HG03095 (cell line): ENCODE measurements around the gene SERP2.

Experiments
- ATAC-seq: cut with Tn5 transposase; IDR thresholded peaks from one replicate; pipeline ENCODE4 v1.9.1; 2021; ENCODE audit warnings: moderate library complexity; ENCODE audit not compliant: unreplicated experiment

SERP2 gene

DNA sequence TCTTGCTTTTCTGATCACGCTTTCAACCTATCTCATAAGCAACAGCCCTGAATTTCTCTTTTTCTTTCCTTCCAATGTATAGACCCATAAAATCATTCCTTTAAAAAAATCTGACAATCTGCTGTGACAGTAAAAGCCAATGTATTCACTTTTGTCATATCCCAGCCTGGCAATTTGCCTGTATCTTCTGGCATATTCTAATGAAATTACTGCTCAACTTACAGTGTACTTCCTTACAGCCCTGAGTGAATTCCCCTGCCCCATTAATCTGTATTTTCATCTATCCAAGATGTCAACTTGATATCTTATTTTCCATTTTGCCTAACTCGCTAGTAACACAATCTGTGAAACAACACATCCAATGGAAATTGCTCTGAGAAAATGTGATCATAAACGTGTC is 18.0 kb upstream of the SERP2 start:
- ATAC-seq: no peak

DNA sequence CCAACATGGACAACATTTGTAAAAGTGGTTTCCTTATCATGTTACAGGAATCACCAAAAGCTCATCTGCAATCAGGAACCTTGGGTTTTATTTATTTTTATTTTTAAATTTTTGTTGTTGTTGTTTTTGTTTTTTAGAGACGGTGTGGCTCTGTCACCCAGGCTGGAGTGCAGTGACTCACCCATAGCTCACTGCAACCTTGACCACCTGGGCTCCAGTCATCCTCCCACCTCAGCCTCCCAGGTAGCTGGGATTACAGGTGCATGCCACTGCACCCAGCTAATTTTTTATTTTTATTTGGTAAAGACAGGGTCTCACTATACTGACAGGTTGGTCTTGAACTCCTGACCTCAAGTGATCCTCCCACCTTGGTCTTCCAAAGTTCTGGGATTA is 13.6 kb upstream of the SERP2 start:
- ATAC-seq: no peak

DNA sequence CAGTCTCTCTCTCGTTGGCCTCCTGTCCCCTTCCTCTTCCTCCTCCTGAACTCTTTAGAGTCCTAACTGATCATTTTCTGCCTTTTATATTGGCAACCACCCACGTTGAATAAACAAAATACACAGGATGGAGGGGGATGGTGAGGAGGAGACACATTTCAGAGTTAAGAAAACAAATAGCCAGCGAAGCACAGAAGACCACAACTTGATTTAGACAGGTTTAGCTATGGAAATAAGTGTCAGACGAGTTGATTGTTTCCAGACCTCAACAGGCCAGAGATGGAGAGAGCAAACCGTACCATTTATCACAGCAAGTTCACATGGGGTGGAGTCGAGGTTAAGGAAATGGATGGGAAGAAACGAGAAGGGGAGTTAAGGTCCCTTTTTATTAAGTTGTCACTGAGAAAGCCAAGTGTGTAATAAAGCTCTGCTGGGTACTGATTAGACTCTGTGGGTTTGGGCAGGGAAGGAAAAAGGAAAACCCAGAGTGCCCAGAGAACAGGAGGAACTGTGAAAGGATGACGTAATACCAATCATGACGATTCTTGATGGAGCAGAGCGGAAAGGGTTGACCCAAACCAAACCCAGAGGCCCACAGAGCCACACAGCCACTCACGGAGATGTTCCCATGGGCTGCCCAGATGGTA is 11.1 kb upstream of the SERP2 start:
- no peak for ATAC-seq

DNA sequence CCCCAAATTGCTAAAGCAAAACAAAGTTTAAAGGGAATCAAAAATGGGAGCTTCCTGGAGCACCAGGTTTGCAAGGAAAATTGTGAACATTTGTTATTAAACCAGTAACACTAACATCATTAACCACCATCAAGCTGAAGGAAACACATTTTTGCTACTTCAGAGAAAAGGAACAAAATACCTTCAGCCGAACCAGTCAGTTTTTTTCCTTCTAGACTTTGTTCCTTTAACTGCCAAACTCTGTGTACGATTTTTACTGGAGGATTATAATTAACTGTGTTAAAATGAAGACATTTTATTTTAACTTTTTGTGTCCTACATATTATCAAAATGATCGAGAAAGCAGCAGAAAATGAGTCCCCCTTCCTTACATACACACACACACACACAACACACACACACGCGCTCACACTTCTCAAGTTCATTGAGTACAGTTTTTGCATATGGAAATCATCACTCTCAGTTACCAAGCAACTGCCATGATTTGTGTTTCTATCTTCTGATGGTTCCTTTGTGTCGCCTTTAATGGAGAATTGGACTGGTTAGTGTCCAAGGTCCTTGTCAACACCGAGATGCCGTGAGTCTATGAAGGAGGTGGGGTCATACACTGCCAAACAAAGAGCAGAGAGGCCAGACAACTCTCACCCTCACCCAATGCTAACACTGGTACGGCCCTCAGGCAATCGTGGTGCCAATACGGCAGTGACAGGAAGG is 9.8 kb upstream of the SERP2 start:
- no peak for ATAC-seq

DNA sequence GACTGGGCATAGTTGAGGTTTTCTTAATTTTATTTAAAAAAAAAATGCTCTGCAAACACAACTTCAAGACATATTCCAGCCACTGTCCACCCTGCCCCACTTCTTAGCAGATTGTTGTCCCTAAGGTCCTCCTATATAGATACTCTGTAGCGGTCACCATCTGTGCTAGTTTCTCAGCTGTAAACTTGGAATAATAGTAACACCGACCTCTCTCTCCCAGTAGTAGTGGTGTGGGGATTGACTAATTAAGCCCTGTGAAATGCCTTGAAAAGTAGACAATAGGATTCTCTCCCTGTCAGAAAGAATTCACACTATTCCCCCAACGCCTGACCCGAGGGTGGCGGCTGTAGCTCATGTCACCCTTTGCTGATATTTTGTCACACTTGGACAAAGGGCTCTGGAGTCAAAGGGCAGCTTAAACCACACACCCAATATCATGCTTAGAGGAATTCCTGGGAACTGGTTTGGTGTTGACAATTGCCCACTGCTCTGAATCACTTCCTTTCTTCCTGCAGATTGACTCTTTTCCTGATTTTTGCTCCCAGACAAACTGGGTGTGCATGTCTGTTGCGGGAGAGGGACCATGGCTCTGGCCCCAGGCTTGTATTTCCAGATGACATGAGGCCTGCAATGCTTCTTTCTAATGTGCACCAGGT is 9.2 kb upstream of the SERP2 start:
- ATAC-seq: no peak

DNA sequence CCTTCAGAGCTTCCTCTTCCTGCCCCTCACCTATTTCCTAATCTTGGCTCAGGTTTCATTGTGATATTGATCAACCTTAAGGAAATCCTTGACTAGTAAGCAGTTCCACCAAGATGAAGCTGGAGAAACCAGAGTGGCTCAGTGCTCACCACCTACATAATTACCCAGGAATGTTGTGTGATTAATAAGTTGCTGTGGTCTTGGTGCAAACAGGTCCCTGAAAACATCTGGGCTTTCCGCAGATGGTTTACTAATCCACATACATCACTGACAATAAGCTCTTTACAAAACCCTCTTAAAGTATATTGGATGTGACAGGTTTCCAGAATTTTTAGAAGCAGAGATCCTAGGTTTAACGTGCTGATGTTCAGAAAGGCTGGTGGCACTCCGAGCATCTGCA is 8.6 kb upstream of the SERP2 start:
- ATAC-seq: no peak

DNA sequence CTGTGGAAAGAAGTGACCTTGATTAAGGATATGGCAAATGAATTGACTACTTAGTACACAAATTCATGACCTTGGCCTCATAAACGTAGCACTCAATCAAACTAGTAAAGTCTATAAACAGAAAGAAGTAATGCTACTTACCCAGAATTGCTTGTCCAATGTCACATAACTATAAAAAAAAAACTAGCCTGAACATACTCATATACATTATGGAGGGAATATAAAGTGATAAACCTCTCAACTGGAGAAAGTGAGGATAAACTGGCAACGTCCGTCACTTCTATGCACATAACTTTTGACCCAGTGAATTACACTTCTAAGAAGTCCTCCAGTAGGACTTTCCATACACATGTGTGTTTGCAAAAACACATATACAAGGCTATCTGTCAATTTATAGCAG is 7.7 kb upstream of the SERP2 start:
- ATAC-seq: no peak

DNA sequence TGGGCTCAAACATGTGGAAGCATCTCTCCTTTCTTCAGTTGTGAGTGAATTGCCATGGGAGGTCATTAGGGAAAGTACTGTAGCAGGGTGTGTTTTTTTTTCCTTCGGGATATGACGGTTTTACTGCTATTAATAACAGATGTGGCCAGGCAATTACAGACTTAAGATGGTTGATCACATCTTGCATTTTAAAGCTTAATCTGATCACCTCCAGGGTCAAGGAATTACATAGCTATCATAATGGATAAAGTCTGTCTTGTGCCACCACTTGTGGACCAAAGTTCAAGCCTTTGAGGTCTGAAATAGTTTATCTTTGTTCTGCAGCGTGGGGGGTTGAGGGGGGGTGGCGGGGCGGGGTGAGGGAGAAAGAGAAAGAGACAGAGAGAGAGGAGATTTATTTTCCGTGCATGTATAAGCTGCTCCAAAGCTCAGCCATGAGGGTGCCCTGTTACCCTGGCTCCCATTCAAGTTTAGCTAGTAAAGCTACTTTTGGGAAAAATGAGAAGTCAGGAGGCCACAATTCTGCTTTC is 5.5 kb upstream of the SERP2 start:
- ATAC-seq: no peak

DNA sequence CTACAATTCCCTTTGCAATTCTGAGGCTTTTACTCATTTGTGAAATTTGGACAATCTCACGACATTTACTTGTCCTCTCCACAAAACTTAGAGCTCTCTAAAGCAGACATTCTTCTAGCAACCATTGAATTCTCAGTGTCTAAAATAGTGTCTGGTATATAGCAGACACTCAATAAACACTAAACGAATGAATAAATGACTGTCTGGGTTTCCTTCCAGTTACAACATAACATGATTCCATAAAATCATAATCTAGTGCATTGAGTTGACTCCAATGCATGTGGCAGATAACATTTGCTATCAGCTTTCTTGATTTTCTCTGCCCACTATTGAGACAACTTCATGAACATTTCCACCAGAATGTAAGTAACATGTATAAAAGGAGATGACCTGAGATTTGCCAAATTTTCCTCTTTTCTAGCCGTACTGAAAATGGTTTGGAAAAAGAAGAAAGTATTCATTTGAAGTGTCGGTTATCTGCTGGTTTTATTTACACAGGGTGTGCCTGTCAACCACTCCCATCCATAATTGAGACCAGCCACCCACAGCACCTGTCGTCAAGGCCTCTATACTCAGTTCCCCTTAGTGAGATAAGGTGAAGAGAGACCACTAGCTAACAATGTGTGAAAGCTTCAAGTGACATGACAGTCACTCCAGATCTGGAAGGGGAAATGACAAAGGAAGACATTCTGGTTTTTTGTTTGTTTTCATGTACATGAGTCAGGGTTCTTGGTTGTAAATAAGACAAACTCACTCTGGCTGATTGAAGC is 4.8 kb upstream of the SERP2 start:
- ATAC-seq: no peak

DNA sequence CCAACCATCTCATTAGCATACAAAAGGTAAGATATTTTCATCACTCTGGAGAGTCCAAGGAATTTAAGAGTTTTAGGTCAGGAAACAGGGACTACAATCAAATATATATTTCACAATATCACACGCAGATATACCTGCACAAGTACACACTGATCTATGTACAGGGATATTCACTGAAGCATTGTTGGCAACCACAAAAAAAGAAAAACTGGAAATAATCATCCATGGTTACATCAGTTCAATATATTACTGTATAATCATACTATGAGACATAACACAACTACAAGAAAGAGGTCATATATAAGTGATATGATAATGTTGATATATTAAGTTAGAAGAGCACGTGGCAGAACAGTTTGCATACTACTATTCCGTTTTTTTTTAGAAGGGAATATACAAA is 2.2 kb upstream of the SERP2 start:
- no peak for ATAC-seq

DNA sequence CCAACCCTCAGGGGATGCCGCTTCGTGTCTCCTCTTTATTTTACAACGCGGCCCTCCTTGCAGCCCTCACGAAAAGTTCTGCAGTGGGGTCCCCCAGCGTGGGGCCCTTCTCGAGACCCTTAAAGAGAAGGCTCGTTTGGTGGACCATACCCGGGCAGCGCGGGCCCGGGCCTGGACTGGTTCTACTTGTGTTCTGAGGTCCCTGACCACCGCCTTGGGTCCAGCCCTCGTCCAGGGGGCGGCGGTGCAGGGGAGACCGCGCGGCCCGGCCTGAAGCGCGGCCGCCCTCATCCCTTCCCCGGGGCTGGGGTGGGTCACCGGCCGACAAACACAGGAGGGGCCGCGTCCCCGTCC is 400 bp upstream of the SERP2 start:
- no peak for ATAC-seq

DNA sequence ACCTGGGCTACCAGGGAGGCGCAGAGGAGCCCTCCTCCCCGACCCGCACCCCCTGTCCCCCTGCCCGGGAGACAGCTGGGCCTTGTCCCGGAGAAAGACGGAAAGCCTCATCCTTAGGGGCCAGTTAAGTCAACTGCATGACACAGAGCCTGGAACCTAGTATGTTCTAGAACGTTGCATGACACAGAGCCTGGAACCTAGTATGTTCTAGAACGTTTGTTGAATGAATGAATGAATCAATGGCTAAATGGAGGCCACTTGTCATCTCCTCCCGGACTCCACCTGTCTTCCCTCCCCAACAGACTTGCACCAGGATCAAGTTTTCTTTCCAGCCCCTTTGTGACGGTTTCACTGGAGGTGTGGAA is 706 bp downstream of the SERP2 start:
- no peak for ATAC-seq

DNA sequence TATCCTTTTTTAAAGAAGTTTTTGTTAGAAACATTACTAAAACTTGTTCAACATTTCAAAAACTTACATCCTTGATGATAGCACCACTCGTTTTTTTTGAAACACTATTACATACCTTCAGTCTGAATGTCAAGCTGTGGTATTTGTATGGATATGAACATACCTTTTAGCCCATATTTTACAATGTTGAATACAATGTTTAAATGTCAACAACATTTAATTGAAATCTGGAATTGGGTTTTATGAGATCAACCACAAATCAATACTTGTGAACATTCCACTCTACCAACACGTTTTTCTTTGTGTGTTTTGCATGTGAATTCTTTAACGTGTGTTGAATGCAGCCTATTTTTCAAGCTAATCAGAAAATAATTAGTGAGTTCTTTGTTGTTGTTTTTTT is 4.7 kb downstream of the SERP2 start:
- ATAC-seq: no peak

DNA sequence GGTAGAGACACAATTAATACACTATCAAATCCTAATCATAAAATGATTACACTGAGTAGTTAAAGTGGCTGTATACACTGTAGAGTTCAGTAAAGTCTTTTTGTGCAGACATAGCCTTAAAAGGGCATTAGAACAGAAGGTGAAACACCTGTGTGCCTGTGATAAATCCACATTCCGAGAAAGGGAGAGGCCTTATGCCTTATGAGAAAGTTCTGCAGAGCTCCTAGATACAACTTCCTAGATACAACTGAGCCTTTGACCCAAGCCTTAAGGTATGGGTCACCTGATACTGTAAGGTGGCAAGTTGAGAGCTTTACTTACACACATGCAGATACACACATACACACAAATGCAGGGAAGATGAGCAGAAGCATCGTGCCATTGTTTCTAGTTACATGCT is 6.3 kb downstream of the SERP2 start:
- ATAC-seq: no peak

DNA sequence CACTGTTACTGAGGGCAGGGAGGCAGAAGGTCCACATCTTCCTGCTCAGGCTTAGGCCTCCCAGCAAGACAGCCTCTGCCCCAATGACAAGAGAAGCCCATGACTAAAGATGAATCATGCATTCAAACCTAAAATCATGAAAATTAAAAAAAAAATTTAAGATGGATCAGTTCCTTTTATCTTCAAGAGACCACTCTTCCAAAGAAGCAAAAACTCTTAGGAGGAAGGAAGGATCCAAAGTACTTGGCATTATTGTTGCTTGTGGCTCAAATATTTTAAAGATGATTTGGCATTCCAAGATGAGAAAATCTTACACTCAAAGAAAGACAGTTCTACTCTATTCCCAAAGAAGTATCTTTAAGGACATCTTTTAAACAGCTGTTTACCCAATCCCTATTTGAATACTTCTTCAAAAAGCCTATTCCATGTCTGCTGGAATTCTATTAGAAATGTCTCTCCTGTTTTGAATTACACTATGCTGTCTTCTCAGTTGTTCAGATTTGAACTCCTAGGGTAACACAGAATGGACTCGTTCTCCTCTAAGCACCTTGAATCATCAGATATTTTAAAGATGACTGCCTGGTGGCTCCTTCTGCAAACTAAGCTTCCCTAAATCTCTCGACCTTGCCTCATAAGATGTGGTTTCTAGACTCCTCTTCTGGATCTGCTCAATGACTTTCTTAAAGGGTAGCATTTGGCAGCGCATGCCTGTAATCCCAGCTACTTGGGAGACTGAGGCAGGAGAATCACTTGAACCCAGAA is 7.0 kb downstream of the SERP2 start:
- ATAC-seq: no peak

DNA sequence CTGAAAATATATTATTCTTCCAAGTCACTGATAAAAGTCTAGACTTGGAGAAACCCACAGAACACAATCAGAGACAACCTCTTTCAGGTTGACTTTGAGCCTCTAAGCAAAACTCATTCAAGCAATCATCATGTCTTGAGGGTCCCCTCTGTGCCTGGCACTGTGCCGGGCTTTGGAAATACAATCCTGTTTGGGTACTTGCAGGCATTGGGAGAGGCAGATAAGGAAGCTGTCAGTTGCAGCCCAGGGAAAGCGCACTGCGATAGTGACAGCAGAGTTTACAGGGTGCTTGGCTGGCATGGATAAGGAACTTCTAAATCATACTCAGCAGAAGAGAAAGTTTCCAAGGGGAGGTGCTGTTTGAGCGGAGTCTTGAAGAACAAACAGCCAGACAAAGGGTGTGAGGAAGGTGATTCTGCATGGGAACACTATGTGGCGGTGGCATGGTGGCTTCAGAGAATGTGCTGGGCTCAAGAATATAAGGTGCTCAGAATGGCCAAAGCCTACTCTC is 9.1 kb downstream of the SERP2 start:
- no peak for ATAC-seq

DNA sequence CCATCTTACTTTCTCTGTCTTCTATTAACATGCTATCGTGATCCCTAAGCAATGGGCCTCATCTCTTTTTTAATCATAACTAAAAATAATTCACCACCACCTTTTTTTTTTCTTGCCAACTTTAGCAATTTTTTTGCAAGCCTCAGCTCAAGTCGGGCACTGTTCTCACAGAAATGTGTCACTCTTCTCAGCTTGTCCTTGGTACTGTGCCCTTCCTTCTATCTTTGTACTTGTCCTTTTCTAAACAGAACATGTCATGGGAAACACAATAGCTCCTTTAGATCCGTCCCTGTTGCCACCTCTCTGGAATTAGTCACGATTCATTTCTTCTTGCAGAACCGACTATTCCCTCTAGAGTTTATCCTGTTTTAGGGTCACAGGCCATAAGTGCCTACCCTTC is 10.3 kb downstream of the SERP2 start:
- no peak for ATAC-seq

DNA sequence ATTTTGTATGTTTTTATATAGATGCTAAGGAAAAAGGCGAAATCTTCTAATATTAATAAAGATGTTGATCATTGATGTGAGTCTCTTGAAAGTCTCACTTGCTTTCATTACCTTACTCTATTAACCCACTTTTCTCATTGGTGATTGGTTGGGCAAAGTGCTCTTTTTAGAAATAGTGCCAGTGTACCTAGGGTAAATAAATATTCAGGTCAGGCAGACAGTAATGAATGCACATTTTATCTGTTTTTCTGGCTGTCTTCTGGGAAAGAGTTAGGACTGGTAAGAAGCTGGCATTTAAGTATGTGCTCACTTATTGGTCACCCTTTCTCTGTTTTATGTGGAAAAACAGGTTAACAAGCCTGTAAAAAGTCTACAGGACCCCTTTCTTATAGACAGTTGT is 11.2 kb downstream of the SERP2 start:
- ATAC-seq: no peak

DNA sequence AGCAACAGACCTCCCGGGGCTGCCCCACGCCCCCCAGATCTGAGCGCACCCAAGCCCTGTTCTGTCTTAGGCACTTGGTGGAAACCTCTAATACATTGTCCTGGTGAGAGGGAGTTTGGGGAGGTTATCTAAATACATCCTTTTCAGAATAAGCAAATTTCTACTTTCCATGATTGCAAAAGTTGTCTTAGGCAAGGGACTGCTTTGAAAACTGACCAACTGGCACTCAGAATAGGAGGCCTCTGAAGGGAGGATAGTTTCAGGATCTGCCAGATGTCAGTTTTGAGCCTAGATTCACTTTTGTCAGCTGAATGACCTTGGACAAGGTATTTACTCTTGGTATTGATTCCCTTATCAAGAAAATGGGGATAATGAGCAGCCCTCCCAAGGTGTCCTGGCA is 11.8 kb downstream of the SERP2 start:
- no peak for ATAC-seq

DNA sequence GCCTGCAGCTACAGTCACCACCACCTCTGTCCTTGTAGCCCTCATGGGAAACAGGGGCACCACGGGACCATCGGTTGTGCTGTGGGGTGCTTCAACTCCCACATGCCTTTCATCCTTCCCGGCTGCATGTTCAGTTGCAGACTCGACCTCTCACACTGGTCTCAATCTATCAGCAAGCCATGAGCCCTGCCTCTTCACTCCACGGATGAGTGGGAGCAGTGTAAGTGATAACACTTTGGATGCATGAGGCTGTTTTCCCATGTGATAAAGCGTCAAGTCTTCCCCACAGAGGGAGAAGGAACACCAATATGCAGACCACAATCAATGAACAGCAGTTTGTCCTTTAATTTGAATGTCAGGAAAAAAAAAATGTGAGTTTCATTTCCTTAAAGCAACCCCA is 12.2 kb downstream of the SERP2 start:
- no peak for ATAC-seq
